PC-9 (cell line): ENCODE measurements around the gene UBQLN3. TPM values are rescaled to one million over a fixed set of nuclear protein-coding genes. Genes with fewer than 3 reads are reported as not detected.

Source experiments
- BruUV-seq: library from RNA; stranded (reverse); fragments of 400-500 nt; replicated peaks from 2 replicates; lab custom pipeline; 2021; lab: Mats Ljungman, UMichigan
- CTCF ChIA-PET: fragments of 300-600 bp; sonication (Branson Sonifier 250); formaldehyde crosslinking; loops from one replicate; lab custom pipeline; 2022; ENCODE audit warnings: antibody characterized with exemption; lab: Charles Lee
- POLR2A ChIA-PET: fragments of 300-600 bp; sonication (Branson Sonifier 250); formaldehyde crosslinking; loops from one replicate; lab custom pipeline; 2022; ENCODE audit warnings: antibody characterized with exemption; ENCODE audit not compliant: unreplicated experiment; lab: Charles Lee
- DNase-seq, 2 experiments: peaks; one replicate each; pipeline versions ENCODE4 v3.0.0 to v3.0.0-alpha.2; 2015 to 2022; ENCODE audit warnings: mixed read lengths in 1 of 2
- H2AFZ ChIP-seq: fragments of 200-600 bp; sonication (generic); 2 replicates; pipeline ENCODE4 v1.8.1; 2017; ENCODE audit warnings: antibody characterized with exemption
- H3F3A ChIP-seq: fragments of 200-600 bp; sonication (generic); 2 replicates; pipeline ENCODE4 v1.8.1; 2017; ENCODE audit warnings: antibody characterized with exemption, mild to moderate bottlenecking, low read depth; ENCODE audit not compliant: insufficient read depth
- H3K27ac ChIP-seq: fragments of 200-600 bp; sonication (generic); 2 replicates; pipeline ENCODE4 v1.6.1; 2016; ENCODE audit warnings: mixed run types
- H3K27me3 ChIP-seq: fragments of 200-600 bp; sonication (generic); 2 replicates; pipeline ENCODE4 v1.6.1; 2016; ENCODE audit warnings: low read depth, mixed run types; ENCODE audit not compliant: insufficient read depth
- H3K36me3 ChIP-seq: fragments of 200-600 bp; sonication (generic); 2 replicates; pipeline ENCODE4 v1.6.1; 2016; ENCODE audit warnings: low read depth, mixed run types
- H3K4me1 ChIP-seq: fragments of 200-600 bp; sonication (generic); replicated peaks from 2 replicates; pipeline ENCODE4 v1.6.1; 2016; ENCODE audit warnings: mixed run types; ENCODE audit not compliant: insufficient read depth
- H3K4me2 ChIP-seq: fragments of 200-600 bp; sonication (generic); 2 replicates; pipeline ENCODE4 v1.6.1; 2017; ENCODE audit warnings: mixed run types
- H3K4me3 ChIP-seq: fragments of 200-600 bp; sonication (generic); 2 replicates; pipeline ENCODE4 v1.6.1; 2016; ENCODE audit warnings: mixed run types
- H3K79me2 ChIP-seq: fragments of 200-600 bp; sonication (generic); 2 replicates; pipeline ENCODE4 v1.6.1; 2017; ENCODE audit warnings: low read depth, mixed run types
- H3K9me2 ChIP-seq: fragments of 200-600 bp; sonication (generic); 2 replicates; pipeline ENCODE4 v1.8.1; 2017; ENCODE audit warnings: mild to moderate bottlenecking; ENCODE audit not compliant: insufficient read depth
- H3K9me3 ChIP-seq: fragments of 200-600 bp; sonication (generic); 2 replicates; pipeline ENCODE4 v1.8.1; 2016; ENCODE audit warnings: low read depth; ENCODE audit not compliant: insufficient read depth
- H4K20me1 ChIP-seq: fragments of 200-600 bp; sonication (generic); 2 replicates; pipeline ENCODE4 v1.8.1; 2017; ENCODE audit not compliant: insufficient read depth
- CTCF ChIP-seq: fragments of 200-600 bp; sonication (generic); conservative IDR thresholded peaks from 2 replicates; pipeline ENCODE4 v1.6.1; 2017; ENCODE audit warnings: mixed run types, antibody characterized with exemption, mild to moderate bottlenecking, moderate library complexity
- EZH2 ChIP-seq: fragments of 200-600 bp; sonication (generic); IDR thresholded peaks from 2 replicates; pipeline ENCODE4 v1.8.0; 2017; ENCODE audit warnings: antibody characterized with exemption, low read depth
- intact Hi-C: fragments of 100-400 bp; cut with micrococcal nuclease; formaldehyde crosslinking; loops from one replicate; pipeline ENCODE4 v1.10.0; 2022; ENCODE audit not compliant: unreplicated experiment
- total RNA-seq: library from RNA; stranded (reverse); gene quantifications from 2 replicates; pipeline ENCODE4 v1.2.3, GENCODE V29; 2021

Gene UBQLN3
- total RNA-seq, 1 experiment from 2014 or later: not detected

GRCh38 chr11:5467527-5467926 is 42.2 kb downstream of the UBQLN3 start:
- Histone ChIP-seq H3F3A (no peaks in the 10 kb centered on the region), H2AFZ (no peak overlapping the region), H3K9me3 (no peaks in the 10 kb centered on the region), H3K4me3 (no peak overlapping the region), H3K36me3 (no peaks in the 10 kb centered on the region), H4K20me1 (no peaks in the 10 kb centered on the region), H3K27me3 (no peaks in the 10 kb centered on the region), H3K4me1 (no peaks in the 10 kb centered on the region), H3K4me2 (no peak overlapping the region), H3K9me2 (no peaks in the 10 kb centered on the region), H3K27ac (no peak overlapping the region), H3K79me2 (no peaks in the 10 kb centered on the region)
- ChIA-PET CTCF (no interaction called here), POLR2A (no interaction called here)
- TF ChIP-seq CTCF (no peak), EZH2 (no peak)
- no TSS peak for BruUV-seq
- no peak for DNase-seq
- intact Hi-C loops: no loop called here

GRCh38 chr11:5460983-5461621 is 48.7 kb downstream of the UBQLN3 start:
- TF ChIP-seq CTCF (no peak), EZH2 (no peak)
- no peaks in the 10 kb centered on the region for H3K9me2 ChIP-seq
- H3K4me3 ChIP-seq: no peak overlapping the region
- H3F3A ChIP-seq: no peaks in the 10 kb centered on the region
- H3K4me1 ChIP-seq: no peaks in the 10 kb centered on the region
- no peaks in the 10 kb centered on the region for H4K20me1 ChIP-seq
- ChIA-PET CTCF (no interaction called here), POLR2A (no interaction called here)
- no peaks in the 10 kb centered on the region for H3K36me3 ChIP-seq
- no peak overlapping the region for H3K4me2 ChIP-seq
- BruUV-seq: no TSS peak
- H3K79me2 ChIP-seq: no peaks in the 10 kb centered on the region
- no peaks in the 10 kb centered on the region for H3K27me3 ChIP-seq
- intact Hi-C loops: no loop called here
- DNase-seq: no peak
- no peak overlapping the region for H2AFZ ChIP-seq
- H3K27ac ChIP-seq: no peak overlapping the region
- no peaks in the 10 kb centered on the region for H3K9me3 ChIP-seq

Other genes starting within 250 kb of the UBQLN3 start
- 1.4 and 2.4 TPM in 2 replicates for gene HBE1, start 240.0 kb downstream of the UBQLN3 start, total RNA-seq
- not detected in 2 replicates for gene OR51B4, start 208.0 kb downstream of the UBQLN3 start, total RNA-seq
- not detected in 2 replicates for gene OR51B2, start 185.7 kb downstream of the UBQLN3 start, total RNA-seq
- 1.2 and 2.7 TPM in 2 replicates for gene OR51B5, start 166.4 kb downstream of the UBQLN3 start, total RNA-seq
- not detected in 2 replicates for gene OR51B6, start 158.4 kb downstream of the UBQLN3 start, total RNA-seq
- not detected in 2 replicates for gene OR51M1, start 126.1 kb downstream of the UBQLN3 start, total RNA-seq
- gene OR51Q1, start 87.8 kb downstream of the UBQLN3 start, total RNA-seq: not detected in 2 replicates
- not detected in 2 replicates for gene OR51I1, start 68.4 kb downstream of the UBQLN3 start, total RNA-seq
- gene OR51I2, start 60.6 kb downstream of the UBQLN3 start, total RNA-seq: not detected in 2 replicates
- not detected in 2 replicates for gene OR52D1, start 21.3 kb downstream of the UBQLN3 start, total RNA-seq
- gene UBQLNL, start 6.7 kb upstream of the UBQLN3 start, total RNA-seq: 0.15 TPM in 1 of 2 replicates, not detected in the other
- not detected in 2 replicates for gene OR52H1, start 38.6 kb upstream of the UBQLN3 start, total RNA-seq
- not detected in 2 replicates for gene OR52B6, start 70.9 kb upstream of the UBQLN3 start, total RNA-seq
- 3.9 and 4.8 TPM in 2 replicates for gene TRIM6, start 86.7 kb upstream of the UBQLN3 start, total RNA-seq
- gene TRIM34, start 115.0 kb upstream of the UBQLN3 start, total RNA-seq: 3.8 and 7.5 TPM in 2 replicates
- 19.1 and 20.5 TPM in 2 replicates for gene TRIM5, start 175.1 kb upstream of the UBQLN3 start, total RNA-seq
- 0.81 and 1.9 TPM in 2 replicates for gene TRIM22, start 179.8 kb upstream of the UBQLN3 start, total RNA-seq
- not detected in 2 replicates for gene OR56B1, start 226.5 kb upstream of the UBQLN3 start, total RNA-seq
- not detected in 2 replicates for gene OR52N4, start 244.3 kb upstream of the UBQLN3 start, total RNA-seq